MCF 10A (cell line): Measurements from ENCODE around the gene ANKRD44. TPM values are rescaled to one million over a fixed set of nuclear protein-coding genes. Genes with fewer than 3 reads are reported as not detected.

Experiments
- BruUV-seq: library from RNA; stranded (reverse); fragments of 400-500 nt; replicated peaks from 2 replicates; lab custom pipeline; 2021; lab: Mats Ljungman, UMichigan
- CTCF ChIA-PET: fragments of 300-600 bp; sonication (Branson Sonifier 250); formaldehyde crosslinking; extraction: SDS; loops from one replicate; lab custom pipeline; 2021; ENCODE audit warnings: antibody characterized with exemption, inconsistent platforms; lab: Yijun Ruan, JAX
- POLR2A ChIA-PET: fragments of 300-600, 350-650 bp; sonication (Branson Sonifier 250); formaldehyde crosslinking; extraction: SDS; loops from one replicate; lab custom pipeline; 2020; ENCODE audit warnings: antibody characterized with exemption, inconsistent platforms; lab: Yijun Ruan, JAX
- DNase-seq: peaks from one replicate; pipeline ENCODE4 v3.0.0-alpha.2; 2018; ENCODE audit not compliant: unreplicated experiment
- H3K27ac Mint-ChIP-seq: one replicate; pipeline ENCODE4 v1.8.0; 2022; ENCODE audit warnings: mild to moderate bottlenecking, low read depth, mixed read lengths; ENCODE audit not compliant: unreplicated experiment
- H3K27me3 Mint-ChIP-seq: one replicate; pipeline ENCODE4 v1.8.0; 2022; ENCODE audit warnings: mixed read lengths; ENCODE audit not compliant: insufficient read depth, unreplicated experiment
- H3K36me3 Mint-ChIP-seq: one replicate; pipeline ENCODE4 v1.8.0; 2022; ENCODE audit warnings: mild to moderate bottlenecking, moderate library complexity, mixed read lengths; ENCODE audit not compliant: insufficient read depth, unreplicated experiment
- H3K4me1 Mint-ChIP-seq: one replicate; pipeline ENCODE4 v1.8.0; 2022; ENCODE audit warnings: mixed read lengths; ENCODE audit not compliant: insufficient read depth, unreplicated experiment
- H3K4me3 Mint-ChIP-seq: one replicate; pipeline ENCODE4 v1.8.0; 2022; ENCODE audit warnings: mild to moderate bottlenecking, moderate library complexity, mixed read lengths; ENCODE audit not compliant: unreplicated experiment
- H3K9me3 Mint-ChIP-seq: one replicate; pipeline ENCODE4 v1.8.0; 2022; ENCODE audit warnings: mixed read lengths; ENCODE audit not compliant: unreplicated experiment
- CTCF ChIP-seq: fragments of 200-600 bp; IDR thresholded peaks from one replicate; pipeline ENCODE4 v1.8.0; 2022; ENCODE audit warnings: antibody characterized with exemption, mild to moderate bottlenecking; ENCODE audit not compliant: unreplicated experiment
- intact Hi-C: fragments of 100-400 bp; cut with micrococcal nuclease; formaldehyde crosslinking; loops from 2 replicates; pipeline ENCODE4 v1.14.1; 2022
- total RNA-seq: library from RNA; stranded (reverse); gene quantifications from 2 replicates; pipeline ENCODE4 v1.2.3, GENCODE V29; 2022

ANKRD44 gene
- total RNA-seq, 1 experiment from 2014 or later, result 6.9 TPM

GRCh38 chr2:197157879-197158537 lies 152.6 kb downstream of the ANKRD44 start:
- no peak for TF ChIP-seq CTCF
- no peak overlapping the region for H3K27ac Mint-ChIP-seq
- ChIA-PET CTCF (interaction anchor here (0.9 to 1.6 kb wide), 3 partner anchors 32 to 45 kb away, joined by 3 to 4 read pairs (median 3); no protein-coding TSS in a partner anchor), POLR2A (no interaction called here)
- H3K36me3 Mint-ChIP-seq, result no peaks in the 10 kb centered on the region
- H3K9me3 Mint-ChIP-seq, result no peaks in the 10 kb centered on the region
- H3K4me1 Mint-ChIP-seq, result no peaks in the 10 kb centered on the region
- no TSS peak for BruUV-seq
- no peak overlapping the region for H3K4me3 Mint-ChIP-seq
- intact Hi-C loops, result no loop called here
- DNase-seq, result no peak
- H3K27me3 Mint-ChIP-seq, result no peaks in the 10 kb centered on the region

- Mint-ChIP-seq H3K27me3 (no peaks in the 10 kb centered on the region), H3K4me3 (no peak overlapping the region), H3K9me3 (no peaks in the 10 kb centered on the region), H3K4me1 (no peaks in the 10 kb centered on the region), H3K27ac (no peak overlapping the region), H3K36me3 (no peaks in the 10 kb centered on the region)
- BruUV-seq, result no TSS peak
- intact Hi-C loops, result no loop called here
- CTCF ChIA-PET, result interaction anchor here (0.6 to 1.1 kb wide), 3 partner anchors 15 to 146 kb away, joined by 3 to 4 read pairs (median 4); no protein-coding TSS in a partner anchor
- POLR2A ChIA-PET, result no interaction called here
- no peak for TF ChIP-seq CTCF
- DNase-seq, result no peak
Measured at GRCh38 chr2:197156771-197157170, 153.8 kb downstream of the ANKRD44 start.

DNA sequence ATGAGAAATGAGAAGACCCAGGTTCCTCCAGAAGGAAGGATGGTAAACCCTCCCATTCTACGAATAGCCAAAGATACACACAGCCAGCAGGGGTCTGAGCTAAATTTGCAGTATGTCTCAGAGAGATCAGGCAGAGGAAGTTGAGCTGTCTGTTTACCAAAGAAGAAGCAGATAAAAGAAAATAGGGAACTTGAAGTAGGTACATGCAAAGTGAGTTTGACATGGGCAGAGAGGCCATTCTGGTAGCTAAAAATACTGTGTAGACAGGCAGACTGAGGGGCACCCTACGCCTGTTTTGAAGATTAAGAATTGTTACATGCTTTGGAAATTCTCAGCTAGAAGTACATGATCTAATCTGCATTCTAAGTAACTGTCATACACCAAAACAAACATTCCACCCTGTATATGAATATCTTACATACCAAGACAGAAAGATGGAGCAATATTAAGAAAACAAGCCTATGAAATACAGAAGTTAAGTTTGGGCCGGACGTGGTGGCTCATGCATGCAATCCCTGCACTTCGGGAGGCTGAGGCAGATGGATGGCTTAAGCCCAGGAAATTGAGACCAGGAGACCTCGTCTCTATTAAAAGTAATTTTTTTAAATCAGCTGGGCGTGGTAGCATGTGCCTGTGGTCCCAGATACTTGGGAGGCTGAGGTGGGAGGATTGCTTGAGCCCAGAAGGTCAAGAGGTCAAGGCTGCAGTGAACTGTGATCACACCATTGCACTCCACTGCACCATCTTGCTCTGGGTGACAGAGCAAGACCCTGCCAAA lies 157.9 kb downstream of the ANKRD44 start:
- Mint-ChIP-seq H3K36me3 (no peaks in the 10 kb centered on the region), H3K27me3 (no peaks in the 10 kb centered on the region), H3K9me3 (no peaks in the 10 kb centered on the region), H3K27ac (no peak overlapping the region), H3K4me1 (no peaks in the 10 kb centered on the region), H3K4me3 (no peak overlapping the region)
- DNase-seq, result no peak
- ChIA-PET POLR2A (interaction anchor here (0.6 to 1.0 kb wide), 2 partner anchors 10 to 14 kb away, joined by 3 to 4 read pairs; no protein-coding TSS in a partner anchor), CTCF (interaction anchor here (1.0 to 1.6 kb wide), 3 partner anchors 10 to 40 kb away, joined by 3 to 5 read pairs (median 3); no protein-coding TSS in a partner anchor)
- no peak for TF ChIP-seq CTCF
- intact Hi-C loops, result no loop called here
- no TSS peak for BruUV-seq

GRCh38 chr2:197149546-197149945 lies 161.0 kb downstream of the ANKRD44 start:
- no peaks in the 10 kb centered on the region for H3K36me3 Mint-ChIP-seq
- CTCF ChIA-PET, result interaction anchor here (0.5 to 1.7 kb wide), 5 partner anchors 11 to 300 kb away, joined by 3 to 7 read pairs (median 4); no protein-coding TSS in a partner anchor
- TF ChIP-seq CTCF, result no peak
- DNase-seq, result no peak
- H3K27ac Mint-ChIP-seq, result no peak overlapping the region
- H3K9me3 Mint-ChIP-seq, result no peaks in the 10 kb centered on the region
- H3K27me3 Mint-ChIP-seq, result no peaks in the 10 kb centered on the region
- intact Hi-C loops, result no loop called here
- H3K4me1 Mint-ChIP-seq, result no peaks in the 10 kb centered on the region
- no peak overlapping the region for H3K4me3 Mint-ChIP-seq
- BruUV-seq, result no TSS peak
- POLR2A ChIA-PET, result no interaction called here
